Measurements from ENCODE around the gene PKN2. TPM values are rescaled to one million over a fixed set of nuclear protein-coding genes. Genes with fewer than 3 reads are reported as not detected.

The PKN2 gene
- 8.1 and 12.2 TPM in 2 replicates for total RNA-seq (ENCODE audit: low replicate concordance)

DNA sequence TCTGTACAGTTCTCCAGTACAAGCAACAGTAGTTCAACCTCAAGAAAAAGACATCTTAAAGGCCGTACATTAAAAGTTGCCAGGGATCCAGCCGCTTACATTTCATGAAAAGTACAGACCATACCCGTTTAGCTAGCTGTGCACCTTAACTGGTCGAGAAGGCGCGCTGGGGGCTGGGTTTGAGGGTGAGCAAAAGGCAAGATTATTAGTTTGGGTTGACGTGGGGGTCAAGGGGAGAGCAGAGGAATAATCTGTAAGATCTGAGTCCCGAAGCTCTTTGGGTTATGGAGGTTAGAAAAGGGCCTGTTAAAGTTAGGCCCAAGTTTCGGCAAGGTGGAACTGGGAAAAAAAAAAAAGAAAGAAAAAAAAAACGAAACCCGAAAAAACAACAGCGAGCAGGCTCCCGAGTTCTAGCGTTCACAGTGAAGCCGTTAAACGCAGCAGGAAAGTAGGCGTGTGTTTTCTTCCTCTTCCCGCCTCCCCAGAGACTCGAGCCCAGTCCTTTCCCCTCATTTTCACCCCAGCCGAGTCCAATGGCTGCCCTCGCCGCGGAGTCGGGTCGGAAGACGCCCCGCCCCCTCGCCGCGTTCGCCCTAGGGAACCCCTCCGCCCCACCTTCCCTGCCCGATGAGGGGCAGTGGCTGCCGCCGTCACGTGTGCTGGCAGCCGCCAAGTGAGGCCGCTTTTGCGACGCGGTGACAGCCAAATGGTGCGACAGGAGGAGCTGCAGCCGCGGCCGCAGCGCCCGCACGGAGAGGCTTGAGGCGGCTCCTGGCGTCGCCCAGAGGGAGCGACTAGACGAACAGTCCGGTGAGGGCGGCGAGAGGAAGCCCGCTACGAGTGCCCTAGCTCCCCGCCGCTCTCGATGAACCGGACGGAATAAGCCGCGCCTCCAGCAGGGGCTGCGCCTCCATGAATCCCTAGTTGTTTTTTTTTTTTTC, at the start of gene PKN2:
Gene PKN2 (plus strand): TSS at position 733 of the 941 bp plus-strand sequence. CDS start 308 bp downstream, outside the sequence.

Other genes starting within 250 kb of the PKN2 start
- gene GTF2B, start 207.3 kb downstream of the PKN2 start, total RNA-seq (ENCODE audit: low replicate concordance) = 41.9 and 47.4 TPM in 2 replicates